RWPE2 (cell line): ENCODE measurements around the gene CIAO2B.
"Not testable (repeated sequence)": the region's sequence is repeated elsewhere in the genome, so short reads cannot be mapped to it uniquely, and the experiment has no call there.

Experiments used
- ATAC-seq: fragments of 200-7000 bp; cut with Tn5 transposase; 3 replicates; pipeline ENCODE4 v1.9.1; 2021; ENCODE audit warnings: low read depth
- DNase-seq: peaks from one replicate; pipeline ENCODE4 v3.0.0-alpha.2; 2020; ENCODE audit warnings: low spot score
- H3K27ac ChIP-seq: fragments of 450-650 bp; 2 replicates; pipeline ENCODE4 v1.5.1; 2017; ENCODE audit warnings: mild to moderate bottlenecking; ENCODE audit not compliant: poor library complexity, severe bottlenecking
- H3K27me3 ChIP-seq: fragments of 250-450 bp; sonication (Bioruptor Pico); 2 replicates; pipeline ENCODE4 v1.5.1; 2021; ENCODE audit warnings: mild to moderate bottlenecking, moderate library complexity; ENCODE audit not compliant: insufficient read depth, poor library complexity, severe bottlenecking
- H3K36me3 ChIP-seq: fragments of 250-450 bp; sonication (Bioruptor Pico); 2 replicates; pipeline ENCODE4 v1.5.1; 2020; ENCODE audit warnings: low read depth, mild to moderate bottlenecking, moderate library complexity
- H3K4me1 ChIP-seq: fragments of 250-450 bp; sonication (Bioruptor Pico); 2 replicates; pipeline ENCODE4 v1.5.1; 2021; ENCODE audit warnings: mild to moderate bottlenecking, moderate library complexity; ENCODE audit not compliant: insufficient read depth, poor library complexity, severe bottlenecking
- H3K4me3 ChIP-seq: fragments of 250-450 bp; sonication (Bioruptor Pico); 2 replicates; pipeline ENCODE4 v1.5.1; 2021; ENCODE audit warnings: mild to moderate bottlenecking, moderate library complexity; ENCODE audit not compliant: severe bottlenecking
- H3K9me3 ChIP-seq: fragments of 250-450 bp; sonication (Bioruptor Pico); 2 replicates; pipeline ENCODE4 v1.5.1; 2021; ENCODE audit warnings: mild to moderate bottlenecking, moderate library complexity; ENCODE audit not compliant: severe bottlenecking
- CTCF ChIP-seq: fragments of 450-650 bp; IDR thresholded peaks from one replicate; pipeline ENCODE4 v1.5.1; 2017; ENCODE audit warnings: mild to moderate bottlenecking, moderate library complexity; ENCODE audit not compliant: poor library complexity, severe bottlenecking

CIAO2B gene

GRCh38 chr16:66937725-66938337 is 3.6 kb upstream of the CIAO2B start:
- no peaks in the 10 kb centered on the region for H3K27me3 ChIP-seq
- no peak overlapping the region for H3K4me3 ChIP-seq
- no peak overlapping the region for H3K27ac ChIP-seq
- no peak for TF ChIP-seq CTCF
- H3K4me1 ChIP-seq, result peaks cover 9% of the 10 kb centered on the region
- no peaks in the 10 kb centered on the region for H3K9me3 ChIP-seq
- ATAC-seq, result no peak
- DNase-seq, result no peak
- peaks cover 58% of the 10 kb centered on the region for H3K36me3 ChIP-seq

- Histone ChIP-seq H3K27ac (no peak overlapping the region), H3K4me1 (peaks cover 9% of the 10 kb centered on the region), H3K4me3 (no peak overlapping the region), H3K27me3 (no peaks in the 10 kb centered on the region), H3K9me3 (no peaks in the 10 kb centered on the region), H3K36me3 (peaks cover 52% of the 10 kb centered on the region)
- TF ChIP-seq CTCF, result no peak
- ATAC-seq (no peak), DNase-seq (no peak)
These were observed 2.8 kb upstream of the CIAO2B start for GRCh38 chr16:66936889-66937554.

- ATAC-seq, result no peak
- no peak for DNase-seq
- no peak overlapping the region for H3K27ac ChIP-seq
- H3K9me3 ChIP-seq, result no peaks in the 10 kb centered on the region
- TF ChIP-seq CTCF, result no peak
- peaks cover 9% of the 10 kb centered on the region for H3K4me1 ChIP-seq
- H3K27me3 ChIP-seq, result no peaks in the 10 kb centered on the region
- peak overlapping the region; percentile 96 for H3K4me3 ChIP-seq
- peaks cover 51% of the 10 kb centered on the region for H3K36me3 ChIP-seq
These were observed 2.3 kb upstream of the CIAO2B start for GRCh38 chr16:66936462-66936861.

- no peaks in the 10 kb centered on the region for H3K27me3 ChIP-seq
- H3K9me3 ChIP-seq, result no peaks in the 10 kb centered on the region
- ATAC-seq, result peak; percentile 90
- peak within 1 kb of the TSS; percentile 86 for H3K27ac ChIP-seq
- DNase-seq, result peak; percentile 92
- no peak for TF ChIP-seq CTCF
- peaks cover 9% of the 10 kb centered on the region for H3K4me1 ChIP-seq
- H3K4me3 ChIP-seq, result peak within 1 kb of the TSS; percentile 96
- peaks cover 41% of the 10 kb centered on the region for H3K36me3 ChIP-seq
These were observed 1.3 kb upstream of the CIAO2B start, which contains the start of gene CES2 for GRCh38 chr16:66935314-66936011. CES2 (plus strand) TSS chr16:66935516; CDS start chr16:66935636, 120 bp downstream.

GRCh38 chr16:66934839-66935313 is 674 bp upstream of the CIAO2B start:
- DNase-seq, H3K27me3 ChIP-seq, H3K9me3 ChIP-seq, H3K4me1 ChIP-seq: not testable (repeated sequence)
- ATAC-seq, result peak; percentile 2; the same call in 2 of the 3 replicates
- peak overlapping the region; percentile 96 for H3K4me3 ChIP-seq
- H3K36me3 ChIP-seq, result peaks cover 35% of the 10 kb centered on the region
- peak overlapping the region; percentile 86 for H3K27ac ChIP-seq
